ENCODE data around the gene HMX3.
"Not testable (repeated sequence)": the region's sequence is repeated elsewhere in the genome, so short reads cannot be mapped to it uniquely, and the experiment has no call there.

Gene HMX3

DNA sequence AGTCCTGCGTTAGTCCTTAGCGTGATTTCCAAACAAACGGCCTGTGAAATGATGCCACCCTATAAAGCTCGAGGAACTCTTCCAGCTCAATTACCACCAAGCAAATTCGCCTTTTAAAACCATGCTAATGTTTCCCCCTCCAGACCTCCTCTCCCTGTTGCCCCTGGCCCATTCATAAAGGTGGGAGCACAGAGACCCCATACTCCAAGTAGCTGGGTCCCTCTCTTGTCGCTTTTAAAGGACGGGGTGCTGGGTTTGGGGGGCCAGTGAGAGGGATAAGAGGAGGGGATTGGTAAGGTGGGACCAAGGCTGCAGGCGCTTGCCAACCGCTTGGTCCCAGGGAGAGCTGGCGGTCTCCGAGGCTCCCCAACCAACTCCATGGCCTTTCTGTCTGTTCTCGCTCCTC, 13.4 kb downstream of the HMX3 start:
- no peak for DNase-seq

DNA sequence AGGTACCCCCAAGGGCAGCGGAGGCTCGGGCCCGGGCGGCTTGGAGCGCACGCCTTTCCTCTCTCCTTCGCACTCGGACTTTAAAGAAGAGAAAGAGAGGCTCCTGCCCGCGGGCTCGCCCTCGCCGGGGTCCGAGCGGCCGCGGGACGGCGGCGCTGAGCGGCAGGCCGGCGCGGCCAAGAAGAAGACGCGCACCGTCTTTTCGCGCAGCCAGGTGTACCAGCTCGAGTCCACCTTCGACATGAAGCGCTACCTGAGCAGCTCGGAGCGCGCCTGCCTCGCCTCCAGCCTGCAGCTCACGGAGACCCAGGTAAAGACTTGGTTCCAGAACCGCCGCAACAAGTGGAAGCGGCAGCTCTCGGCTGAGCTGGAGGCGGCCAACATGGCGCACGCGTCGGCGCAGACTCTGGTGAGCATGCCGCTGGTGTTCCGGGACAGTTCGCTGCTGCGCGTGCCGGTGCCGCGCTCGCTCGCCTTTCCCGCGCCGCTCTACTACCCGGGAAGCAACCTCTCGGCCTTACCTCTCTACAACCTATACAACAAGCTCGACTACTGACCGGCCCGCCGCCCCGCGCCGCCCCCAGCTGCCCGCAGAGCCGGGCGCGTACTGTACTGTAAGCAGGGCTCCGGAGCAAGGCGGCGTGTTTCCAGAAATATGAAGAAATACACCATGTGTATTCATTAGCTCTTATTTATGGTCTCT, 13.9 kb downstream of the HMX3 start:
- DNase-seq: peak; percentile 35

DNA sequence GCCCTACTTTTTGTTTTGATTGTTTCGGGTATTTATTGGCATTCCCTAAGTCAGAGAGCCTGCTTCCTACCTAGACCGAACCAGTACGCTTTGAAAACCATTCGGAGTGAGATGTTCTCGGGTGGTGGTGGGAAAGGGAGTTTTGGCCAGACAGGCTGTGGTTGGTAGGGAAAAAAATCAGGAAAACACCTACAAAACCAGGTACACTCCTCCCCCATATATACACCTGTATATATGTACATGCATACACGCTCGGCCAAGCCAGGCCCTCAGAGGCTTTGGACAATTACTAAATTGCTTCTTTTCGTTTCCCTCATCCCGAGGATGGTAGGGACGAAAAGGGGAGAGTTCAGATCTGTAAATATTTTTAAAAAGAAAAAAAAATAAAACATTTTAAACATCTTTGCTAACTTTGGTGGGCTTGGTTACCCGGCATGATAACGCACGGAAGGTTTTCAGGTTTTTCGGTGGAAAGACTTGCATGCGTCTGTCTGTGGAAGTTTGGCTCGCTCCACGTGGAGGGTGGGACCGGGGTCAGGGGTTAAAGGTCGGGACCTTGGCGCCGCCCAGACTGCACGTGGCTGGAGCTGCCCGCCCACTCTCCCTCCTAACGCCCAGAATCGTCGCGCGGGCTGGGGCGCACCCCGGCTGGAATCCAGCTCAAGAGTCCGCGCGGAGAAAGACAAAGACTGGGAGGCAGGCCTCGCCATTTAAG, 14.7 kb downstream of the HMX3 start:
- DNase-seq: no peak

DNA sequence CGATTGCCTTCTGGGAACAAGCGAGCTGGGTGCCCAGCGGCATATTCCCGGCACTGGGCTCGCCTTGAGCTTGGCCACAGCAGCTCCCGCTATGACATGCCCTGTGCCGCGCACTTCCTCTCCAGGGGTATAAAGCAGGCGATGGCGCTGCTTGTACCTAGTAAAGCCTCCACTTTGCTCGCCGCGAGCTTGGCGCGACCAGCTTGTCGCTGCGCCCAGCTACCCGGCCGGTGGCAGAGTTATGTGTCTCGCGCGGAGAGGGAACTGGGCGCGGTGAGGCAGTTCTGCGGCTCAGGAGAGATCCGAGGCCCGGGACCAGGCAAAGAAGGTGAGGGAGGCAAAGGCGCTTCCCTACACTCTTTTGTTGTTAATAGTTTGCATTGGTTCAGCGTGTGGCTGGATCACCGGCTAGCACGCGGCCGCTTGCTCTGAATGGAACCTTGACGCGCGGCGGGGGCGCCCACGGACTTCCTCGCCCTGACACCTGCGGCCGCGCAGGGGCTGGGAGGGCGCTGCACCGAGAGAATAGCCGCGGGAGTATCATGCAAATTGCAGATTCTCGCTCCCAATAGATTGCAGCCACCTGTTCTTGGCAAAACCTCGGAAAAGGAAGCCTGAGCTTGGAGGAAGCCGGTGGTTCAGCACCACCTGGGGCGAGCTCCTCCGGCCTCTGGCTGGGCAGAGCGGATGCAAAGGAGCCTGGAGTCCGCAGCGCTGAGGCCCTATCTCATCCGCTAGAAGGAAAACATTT, 15.4 kb downstream of the HMX3 start:
- no peak for DNase-seq

DNA sequence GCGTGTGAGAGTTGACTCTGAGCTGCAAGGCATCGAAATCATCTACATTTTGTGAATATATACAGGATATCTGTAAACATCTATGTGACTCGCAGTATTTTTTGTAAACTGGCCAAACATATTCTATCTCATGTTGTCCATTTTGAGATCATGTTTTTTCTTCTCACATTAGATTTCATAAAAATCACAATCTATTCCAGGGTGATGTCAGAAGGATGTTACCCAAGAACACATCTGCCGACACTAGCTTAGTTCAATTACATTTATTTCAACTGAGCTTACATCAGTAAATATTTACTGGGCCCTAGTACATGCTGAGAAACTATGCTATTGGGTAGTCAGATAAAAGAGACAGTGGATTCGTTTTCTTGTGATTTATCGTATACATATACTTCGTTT, 16.0 kb downstream of the HMX3 start:
- no peak for DNase-seq

DNA sequence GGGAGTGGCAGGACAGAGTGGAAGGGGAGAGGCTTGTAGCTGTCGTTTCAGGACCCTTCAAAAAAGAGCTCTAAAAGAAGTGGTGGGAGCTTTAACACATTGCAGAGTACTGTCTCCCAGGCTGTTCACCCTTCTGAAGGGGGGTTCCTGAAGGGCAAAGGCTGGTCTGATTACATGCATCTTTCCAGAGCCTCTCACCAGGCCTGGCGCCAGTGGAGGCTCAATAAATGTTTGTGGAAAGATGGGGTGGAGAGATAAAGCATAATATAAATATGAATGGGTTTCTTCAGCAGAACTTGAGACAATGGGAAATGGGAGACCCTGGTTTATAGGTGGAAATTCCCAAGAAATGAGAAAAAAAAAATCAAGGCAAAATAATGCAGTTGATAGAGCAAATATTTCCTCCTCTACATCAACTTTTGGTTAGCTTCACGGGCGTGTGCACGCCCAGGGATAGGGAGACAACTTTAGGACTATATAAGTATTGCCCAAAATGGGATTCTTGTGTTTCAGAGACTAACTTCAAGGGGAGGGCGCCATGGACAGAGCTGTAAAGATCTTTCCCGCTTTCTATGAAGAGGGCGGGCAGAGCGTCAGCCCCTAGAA, 17.8 kb downstream of the HMX3 start:
- DNase-seq: no peak

DNA sequence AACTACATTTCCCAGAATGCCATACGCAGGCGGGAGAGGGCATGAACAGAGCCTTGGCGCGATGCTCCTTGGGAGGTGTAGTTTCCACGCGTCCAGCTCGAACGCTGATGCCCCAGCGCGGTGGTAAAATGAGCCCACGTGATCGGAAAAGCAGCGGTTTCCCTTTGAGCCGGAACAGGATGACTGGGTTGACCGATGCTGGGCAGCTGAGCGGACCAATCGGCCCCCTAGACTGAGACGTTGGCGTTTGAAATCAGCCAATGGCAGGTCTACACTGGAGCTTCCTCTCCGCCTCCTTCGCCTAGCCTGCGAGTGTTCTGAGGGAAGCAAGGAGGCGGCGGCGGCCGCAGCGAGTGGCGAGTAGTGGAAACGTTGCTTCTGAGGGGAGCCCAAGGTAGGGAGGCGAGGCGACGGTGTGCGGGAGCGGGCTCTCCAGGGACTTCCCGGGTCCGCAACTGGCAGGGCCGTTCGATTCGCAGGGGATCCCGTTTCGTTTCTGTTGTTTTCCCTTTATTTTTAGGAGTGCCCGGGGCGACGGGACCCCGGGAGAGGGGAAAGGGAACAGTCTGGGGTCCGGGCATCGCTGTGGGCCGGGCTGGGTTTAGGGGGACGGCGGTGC, 18.4 kb downstream of the HMX3 start, which contains the start of gene BUB3:
TSS of gene BUB3 (plus strand) at position 311 of the 619 bp plus-strand sequence. CDS start 516 bp downstream, outside the sequence.
- peak; percentile 98 for DNase-seq

DNA sequence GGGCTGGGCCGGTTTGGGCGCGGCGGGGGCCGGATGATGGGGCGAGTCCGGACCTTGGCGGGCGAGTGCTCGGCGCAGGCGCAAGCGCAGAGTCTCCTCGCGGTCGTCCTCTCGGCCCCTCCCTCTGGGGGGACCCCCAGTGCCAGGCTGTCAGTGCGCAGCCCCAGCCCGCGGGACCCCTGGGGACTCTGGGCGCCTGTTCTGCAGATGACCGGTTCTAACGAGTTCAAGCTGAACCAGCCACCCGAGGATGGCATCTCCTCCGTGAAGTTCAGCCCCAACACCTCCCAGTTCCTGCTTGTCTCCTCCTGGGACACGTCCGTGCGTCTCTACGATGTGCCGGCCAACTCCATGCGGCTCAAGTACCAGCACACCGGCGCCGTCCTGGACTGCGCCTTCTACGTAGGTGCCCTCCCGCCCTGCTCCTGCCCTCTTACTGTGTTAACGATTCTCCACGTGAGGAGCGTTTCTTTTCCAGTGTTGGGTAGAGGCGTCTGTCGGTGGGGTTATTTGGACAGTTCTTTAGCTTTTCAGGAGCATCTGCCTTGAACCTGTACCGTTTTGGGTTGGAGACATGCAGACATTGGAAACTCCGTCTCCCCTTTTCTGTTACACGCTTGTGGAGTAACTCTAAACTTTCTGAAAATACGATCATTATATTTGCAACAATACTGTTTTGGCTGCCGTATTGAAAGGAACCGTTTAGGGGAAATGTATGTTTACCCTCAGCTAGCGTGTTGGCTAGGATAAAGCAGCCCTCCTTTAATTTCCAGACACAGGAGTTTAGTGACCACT, 19.1 kb downstream of the HMX3 start:
- DNase-seq: peak; percentile 47

DNA sequence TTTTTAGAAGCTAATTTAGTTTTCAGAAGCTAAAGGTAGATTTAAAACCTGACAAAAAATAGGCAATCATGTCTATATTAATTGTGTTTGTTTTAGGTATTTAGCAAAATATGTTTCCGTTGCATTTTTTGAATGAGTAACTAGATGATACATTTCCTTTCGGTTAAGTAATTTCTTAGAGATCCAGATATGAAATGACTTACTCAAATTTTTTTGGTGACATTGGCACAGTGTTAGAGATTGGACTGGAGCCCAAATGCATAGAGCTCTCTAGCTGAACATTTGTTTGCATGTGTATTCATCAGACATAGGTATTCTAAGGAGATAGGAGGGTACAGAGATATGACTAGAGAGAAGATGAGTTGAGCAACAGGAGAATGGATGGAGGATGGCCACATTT, 20.3 kb downstream of the HMX3 start:
- DNase-seq: no peak

DNA sequence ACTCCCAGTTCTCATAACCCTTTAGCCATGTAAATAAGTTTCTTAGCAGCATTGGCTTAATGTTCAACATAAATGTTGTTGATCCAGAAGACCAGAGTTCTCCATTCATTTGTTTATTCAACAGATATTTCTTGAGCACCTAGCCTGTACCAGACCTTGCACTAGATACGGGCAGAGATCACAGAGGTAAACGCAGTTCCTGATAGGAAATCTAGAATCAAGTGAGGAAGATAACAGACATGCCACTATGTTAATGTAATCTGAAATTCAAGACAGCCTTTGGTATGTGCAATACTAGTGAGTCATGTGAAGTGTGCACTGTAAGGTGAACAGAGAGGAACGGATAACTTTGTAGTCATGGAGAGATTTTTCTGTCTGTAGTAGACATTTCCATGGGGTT, 21.4 kb downstream of the HMX3 start:
- no peak for DNase-seq

DNA sequence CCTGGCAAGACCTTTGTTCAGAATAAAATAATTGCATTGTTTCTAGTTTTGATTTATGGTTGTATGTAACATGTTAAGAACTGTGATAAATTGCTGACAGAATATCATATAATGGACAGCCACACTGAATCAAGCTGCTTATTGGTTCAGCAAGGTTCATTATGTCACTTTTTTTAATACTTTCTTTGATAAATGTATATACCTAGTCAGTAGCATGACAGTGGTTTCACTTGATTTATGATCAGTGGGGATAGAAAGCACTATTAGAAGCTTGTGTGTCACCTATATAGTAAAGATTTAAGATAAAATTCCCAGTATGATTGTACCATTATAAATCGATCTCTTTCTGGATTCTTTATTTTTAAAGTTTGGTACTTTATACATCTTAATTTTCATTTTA, 22.9 kb downstream of the HMX3 start:
- DNase-seq: no peak

DNA sequence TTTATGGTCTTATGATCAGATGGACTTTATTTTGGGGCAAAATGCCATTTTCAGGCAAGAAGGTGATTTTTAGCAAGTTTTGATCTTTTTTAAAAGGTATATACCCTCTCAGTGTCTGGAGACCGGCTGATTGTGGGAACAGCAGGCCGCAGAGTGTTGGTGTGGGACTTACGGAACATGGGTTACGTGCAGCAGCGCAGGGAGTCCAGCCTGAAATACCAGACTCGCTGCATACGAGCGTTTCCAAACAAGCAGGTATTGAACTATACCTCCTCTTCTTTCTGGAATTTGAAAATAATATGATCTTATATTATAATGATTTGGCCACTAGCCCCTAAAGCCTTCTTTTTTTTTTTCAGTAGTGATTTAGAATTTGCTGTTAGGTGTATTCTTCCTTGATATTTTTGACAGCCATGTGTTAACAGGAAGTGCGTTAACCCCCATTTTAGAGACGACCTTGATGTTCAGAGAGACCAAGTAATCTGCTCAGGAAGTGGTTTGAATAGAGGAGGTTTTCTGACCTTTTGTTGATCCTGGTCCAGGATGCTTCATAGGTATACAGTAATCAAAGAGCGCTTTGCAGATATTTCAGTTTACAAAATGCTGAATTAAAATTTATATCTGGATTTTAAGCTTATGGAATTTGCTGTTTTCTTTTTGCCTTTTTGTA, 24.7 kb downstream of the HMX3 start:
- DNase-seq: peak; percentile 76

DNA sequence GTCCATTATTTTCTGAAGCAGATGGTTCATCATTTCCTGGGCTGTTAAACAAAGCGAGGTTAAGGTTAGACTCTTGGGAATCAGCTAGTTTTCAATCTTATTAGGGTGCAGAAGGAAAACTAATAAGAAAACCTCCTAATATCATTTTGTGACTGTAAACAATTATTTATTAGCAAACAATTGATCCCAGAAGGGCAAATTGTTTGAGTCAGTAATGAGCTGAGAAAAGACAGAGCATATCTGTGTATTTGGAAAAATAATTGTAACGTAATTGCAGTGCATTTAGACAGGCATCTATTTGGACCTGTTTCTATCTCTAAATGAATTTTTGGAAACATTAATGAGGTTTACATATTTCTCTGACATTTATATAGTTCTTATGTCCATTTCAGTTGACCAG, 28.5 kb downstream of the HMX3 start:
- no peak for DNase-seq

DNA sequence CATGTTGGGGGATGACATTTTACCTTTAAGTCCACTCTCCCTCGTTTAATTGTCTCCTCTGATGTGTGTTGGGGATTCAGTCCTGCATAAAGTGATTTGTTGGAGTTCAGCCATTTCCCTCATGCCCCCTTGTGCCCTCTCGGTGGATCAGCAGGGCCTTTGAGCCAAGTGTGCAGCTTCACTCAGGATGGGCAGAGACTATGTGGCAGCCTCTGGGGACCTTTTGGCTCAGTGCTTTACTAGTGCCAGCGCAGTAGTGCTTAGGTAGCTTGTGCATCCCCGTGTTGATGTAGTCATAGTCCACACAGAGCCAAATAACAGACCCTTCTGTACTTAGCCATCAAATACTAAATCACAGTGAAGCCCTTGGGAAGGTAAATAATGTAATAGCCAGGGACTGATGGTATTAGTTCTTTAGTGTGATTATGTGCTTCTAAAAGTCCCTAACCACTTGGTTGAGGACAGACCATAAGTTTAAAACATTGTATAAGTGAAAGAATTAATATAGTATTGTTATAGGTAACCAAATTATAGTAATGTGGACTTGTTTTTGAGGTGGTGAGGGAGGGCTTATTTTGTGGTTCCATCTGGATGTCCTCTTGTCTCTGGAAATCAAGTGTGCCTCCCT, 29.8 kb downstream of the HMX3 start:
- no peak for DNase-seq

DNA sequence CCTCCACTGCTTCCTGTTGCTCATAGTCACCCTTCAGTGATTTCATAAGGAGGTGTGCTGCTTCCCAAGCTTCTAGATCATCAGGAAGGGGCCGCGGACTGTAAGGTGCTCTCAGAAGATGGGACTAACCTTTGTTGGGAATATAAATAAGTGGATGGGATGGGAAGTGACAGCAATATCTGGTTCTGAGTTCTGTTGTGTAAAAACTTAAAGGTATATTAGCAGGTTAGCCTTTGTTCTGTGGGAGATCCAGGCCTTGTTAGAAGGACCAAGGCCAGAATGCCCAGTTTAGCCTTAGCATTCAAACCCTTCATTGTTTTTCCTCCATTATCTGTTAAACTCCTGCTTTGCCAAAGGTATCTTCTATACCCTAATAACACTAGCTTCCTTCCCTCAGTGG, 30.8 kb downstream of the HMX3 start:
- DNase-seq: no peak

DNA sequence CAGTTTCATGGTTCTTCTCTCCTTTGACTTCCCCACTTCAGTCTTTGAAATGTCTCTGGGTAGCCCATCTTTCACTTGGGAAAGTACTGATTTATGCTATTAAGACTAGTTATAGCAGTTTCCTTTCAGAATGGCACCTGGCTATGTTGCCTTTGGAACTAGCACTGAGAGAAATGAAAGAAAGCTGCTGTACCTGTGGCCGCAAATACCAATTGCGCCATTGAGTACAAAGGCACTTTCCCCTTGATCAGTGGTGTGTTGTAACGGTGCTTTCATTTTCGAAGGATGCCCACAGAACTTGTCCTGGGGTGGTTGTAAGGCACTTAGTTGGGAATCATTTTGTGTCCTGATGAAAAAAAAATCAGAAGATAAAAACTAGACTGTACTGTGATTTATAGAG, 35.2 kb downstream of the HMX3 start:
- DNase-seq: no peak

DNA sequence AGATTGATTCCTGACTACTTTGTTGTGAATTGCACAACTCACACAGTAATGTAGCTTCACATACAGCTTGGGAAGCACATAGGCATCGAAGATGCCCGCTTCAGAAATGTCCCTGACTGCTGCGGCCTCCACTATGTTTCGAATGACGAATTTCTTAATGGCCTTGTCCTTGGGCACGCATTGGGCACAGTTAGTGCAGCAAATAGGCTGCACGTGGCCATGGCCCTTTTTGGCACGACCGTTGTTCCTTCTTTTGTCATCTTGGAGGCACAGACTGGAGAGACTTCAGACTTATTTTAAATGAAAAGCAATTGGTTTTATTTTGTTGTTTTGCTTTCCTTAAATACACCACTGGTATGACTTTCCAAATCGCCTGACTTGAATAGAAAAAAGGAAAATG, 35.8 kb downstream of the HMX3 start:
- not testable (repeated sequence) for DNase-seq

DNA sequence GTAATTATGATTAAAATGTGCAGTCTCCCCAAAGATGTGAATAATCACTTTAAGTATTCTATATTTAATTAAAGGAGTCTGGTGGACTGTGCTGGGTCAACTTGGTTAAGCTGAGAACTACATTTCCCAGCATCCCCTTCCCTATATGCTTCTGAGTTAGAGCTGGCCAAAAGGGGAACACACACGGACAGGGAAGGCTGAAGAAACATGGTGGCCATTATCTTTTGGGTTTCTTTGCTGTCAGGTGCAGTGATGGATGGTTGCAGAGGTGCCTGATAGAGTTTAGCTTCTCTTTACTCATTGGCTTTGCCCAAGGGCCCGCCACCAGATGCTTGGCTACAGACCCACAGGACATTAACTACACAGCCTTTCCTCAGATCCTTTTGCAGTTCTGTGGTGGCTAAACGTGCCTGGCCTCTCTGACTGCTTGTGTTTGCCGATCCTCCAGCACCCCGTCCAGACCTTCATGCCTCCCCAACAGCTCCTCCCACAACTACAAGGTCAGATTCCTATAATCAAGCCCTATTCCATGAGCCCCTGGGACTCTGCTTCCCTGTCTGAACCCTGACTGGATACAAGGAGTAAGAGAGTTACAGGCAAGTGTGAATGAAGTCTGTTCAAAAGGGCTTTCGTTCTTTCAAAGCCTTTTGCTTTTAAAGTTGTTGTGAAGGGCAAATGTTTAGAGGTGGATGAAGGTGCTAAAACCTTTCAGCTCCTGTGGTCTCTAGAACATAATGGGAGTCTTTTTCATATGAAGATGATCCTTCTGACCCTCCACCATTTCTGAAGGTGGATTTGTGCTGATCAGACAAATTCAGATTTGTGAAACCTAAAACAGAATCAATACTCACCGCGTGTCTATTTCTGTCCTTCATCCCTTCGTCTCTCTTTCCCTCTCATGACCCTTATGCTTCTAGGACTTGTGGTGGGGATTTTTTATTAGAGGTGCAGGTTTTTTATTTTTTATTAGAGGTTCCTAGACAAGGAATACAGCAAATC, 39.9 kb downstream of the HMX3 start:
- DNase-seq: no peak

DNA sequence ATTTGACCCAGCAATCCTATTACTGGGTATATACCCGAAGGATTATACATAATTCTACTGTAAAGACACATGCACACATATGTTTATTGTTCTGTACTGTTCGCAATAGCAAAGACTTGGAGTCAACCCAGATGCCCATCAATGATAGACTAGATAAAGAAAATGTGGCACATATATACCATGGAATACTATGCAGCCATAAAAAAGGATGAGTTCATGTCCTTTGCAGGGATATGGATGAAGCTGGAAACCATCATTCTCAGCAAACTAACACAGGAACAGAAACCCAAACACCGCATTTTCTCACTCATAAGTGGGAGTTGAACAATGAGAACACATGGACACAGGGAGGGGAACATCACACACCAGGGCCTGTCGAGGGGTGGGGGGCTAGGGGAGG, 42.6 kb downstream of the HMX3 start:
- DNase-seq: not testable (repeated sequence)

Measured in CD4-positive, alpha-beta T cell treated with Interleukin-17A for 1 hour (primary cell).